Measurements from ENCODE around the gene CYTH1.

Gene CYTH1

DNA sequence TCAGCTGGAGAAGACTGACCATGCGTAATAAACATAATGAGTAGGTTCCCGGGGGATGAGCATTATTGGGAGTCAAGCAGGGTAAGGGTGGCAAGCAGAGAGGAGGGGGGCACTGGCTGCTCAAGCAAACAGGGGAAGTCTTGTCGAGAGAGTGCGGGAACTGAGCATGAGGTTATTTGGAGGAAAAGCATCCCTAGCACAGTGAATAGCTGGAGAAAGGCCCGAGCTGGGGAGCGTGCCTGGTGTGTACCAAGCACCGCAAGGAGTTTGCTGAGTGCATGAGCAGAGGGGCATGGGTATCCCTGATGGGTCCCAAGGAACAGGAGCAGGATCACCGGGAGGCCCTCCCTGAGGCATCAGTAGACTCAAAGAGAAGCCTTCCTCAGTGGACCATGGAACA is 17.2 kb downstream of the CYTH1 start:
- H3K4me1 ChIP-seq, result no peaks in the 10 kb centered on the region
- H3K4me3 ChIP-seq (ENCODE audit: low read depth, low read length), result no peak overlapping the region

DNA sequence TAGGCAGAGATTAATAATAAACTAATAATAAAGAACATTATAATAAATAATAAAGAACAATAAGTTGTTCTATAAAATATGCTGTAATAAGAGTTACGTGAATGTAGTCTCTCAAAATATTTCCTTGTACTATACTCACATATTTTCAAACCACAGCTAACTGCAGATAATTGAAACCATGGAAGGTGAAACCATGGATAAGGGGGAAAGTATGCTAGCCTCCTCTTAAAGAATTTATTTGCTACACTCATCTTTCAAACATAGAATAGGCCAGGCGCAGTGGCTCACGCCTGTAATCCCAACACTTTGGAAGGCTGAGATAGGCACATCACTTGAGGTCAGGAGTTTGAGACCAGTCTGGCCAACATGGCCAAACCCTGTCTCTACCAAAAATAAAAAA is 18.5 kb downstream of the CYTH1 start:
- no peak overlapping the region for H3K4me2 ChIP-seq (ENCODE audit: low read length)
- TF ChIP-seq, protein P1, sequence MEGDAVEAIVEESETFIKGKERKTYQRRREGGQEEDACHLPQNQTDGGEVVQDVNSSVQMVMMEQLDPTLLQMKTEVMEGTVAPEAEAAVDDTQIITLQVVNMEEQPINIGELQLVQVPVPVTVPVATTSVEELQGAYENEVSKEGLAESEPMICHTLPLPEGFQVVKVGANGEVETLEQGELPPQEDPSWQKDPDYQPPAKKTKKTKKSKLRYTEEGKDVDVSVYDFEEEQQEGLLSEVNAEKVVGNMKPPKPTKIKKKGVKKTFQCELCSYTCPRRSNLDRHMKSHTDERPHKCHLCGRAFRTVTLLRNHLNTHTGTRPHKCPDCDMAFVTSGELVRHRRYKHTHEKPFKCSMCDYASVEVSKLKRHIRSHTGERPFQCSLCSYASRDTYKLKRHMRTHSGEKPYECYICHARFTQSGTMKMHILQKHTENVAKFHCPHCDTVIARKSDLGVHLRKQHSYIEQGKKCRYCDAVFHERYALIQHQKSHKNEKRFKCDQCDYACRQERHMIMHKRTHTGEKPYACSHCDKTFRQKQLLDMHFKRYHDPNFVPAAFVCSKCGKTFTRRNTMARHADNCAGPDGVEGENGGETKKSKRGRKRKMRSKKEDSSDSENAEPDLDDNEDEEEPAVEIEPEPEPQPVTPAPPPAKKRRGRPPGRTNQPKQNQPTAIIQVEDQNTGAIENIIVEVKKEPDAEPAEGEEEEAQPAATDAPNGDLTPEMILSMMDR (IDR thresholded peaks at IDR 0.05), result no peak
- H3K9ac ChIP-seq, result no peak overlapping the region
- peaks cover 18% of the 10 kb centered on the region for H3K79me2 ChIP-seq
- H3K27ac ChIP-seq, result no peak overlapping the region
- H3K27me3 ChIP-seq (ENCODE audit: control insufficient read depth, insufficient read depth, low read length), result no peaks in the 10 kb centered on the region
- no peak overlapping the region for H2AFZ ChIP-seq
- H3K4me1 ChIP-seq, result no peaks in the 10 kb centered on the region
- H3K4me3 ChIP-seq (ENCODE audit: low read depth, low read length), result no peak overlapping the region
- H3K9me3 ChIP-seq (ENCODE audit: control insufficient read depth, low read length), result no peaks in the 10 kb centered on the region
- H3K36me3 ChIP-seq (ENCODE audit: control insufficient read depth, insufficient read depth, low read length), result no peaks in the 10 kb centered on the region

More for the DNA sequence above, 17.2 kb downstream of the CYTH1 start:
- Histone ChIP-seq H3K27ac (no peak overlapping the region), H3K27me3 (ENCODE audit: control insufficient read depth, insufficient read depth, low read length) (no peaks in the 10 kb centered on the region), H2AFZ (no peak overlapping the region), H3K79me2 (peaks cover 22% of the 10 kb centered on the region), H3K4me2 (ENCODE audit: low read length) (no peak overlapping the region), H3K9me3 (ENCODE audit: control insufficient read depth, low read length) (no peaks in the 10 kb centered on the region), H3K36me3 (ENCODE audit: control insufficient read depth, insufficient read depth, low read length) (no peaks in the 10 kb centered on the region), H3K9ac (no peak overlapping the region)
- TF ChIP-seq, protein P1 (IDR thresholded peaks at IDR 0.05), result no peak

DNA sequence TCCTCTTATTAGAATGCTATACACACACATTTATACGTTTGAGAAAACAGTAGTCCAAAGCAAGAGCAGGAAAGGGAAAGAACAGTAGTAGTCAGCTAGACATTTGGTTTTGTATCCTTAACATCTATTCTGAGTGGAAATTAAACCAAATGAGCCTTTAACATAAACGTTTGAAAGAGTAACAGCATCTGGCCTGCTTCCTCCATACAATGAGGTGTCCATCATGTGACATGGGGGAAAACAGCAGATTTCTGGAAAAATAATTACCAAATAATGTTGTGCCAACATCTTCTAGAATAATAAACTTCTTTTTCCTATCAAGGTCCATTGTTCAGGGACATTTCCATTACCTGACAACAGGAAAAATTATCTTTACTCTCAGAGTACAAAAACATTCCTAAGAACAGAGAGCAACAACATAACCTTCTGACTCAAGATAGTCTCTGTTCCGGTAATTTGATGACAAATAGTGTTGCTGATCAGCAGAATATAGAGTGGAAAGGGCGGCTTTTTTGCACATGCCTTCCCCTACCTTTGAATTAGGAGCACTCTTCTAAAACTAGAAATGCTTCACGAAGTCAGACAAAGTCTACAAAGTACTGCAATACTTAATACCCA is 20.2 kb downstream of the CYTH1 start:
- Histone ChIP-seq H3K79me2 (peaks cover 18% of the 10 kb centered on the region), H3K4me3 (ENCODE audit: low read depth, low read length) (no peak overlapping the region), H2AFZ (no peak overlapping the region), H3K4me2 (ENCODE audit: low read length) (no peak overlapping the region), H3K9ac (no peak overlapping the region), H3K27ac (peak overlapping the region; percentile 38), H3K36me3 (ENCODE audit: control insufficient read depth, insufficient read depth, low read length) (no peaks in the 10 kb centered on the region), H3K4me1 (no peaks in the 10 kb centered on the region), H3K9me3 (ENCODE audit: control insufficient read depth, low read length) (no peaks in the 10 kb centered on the region), H3K27me3 (ENCODE audit: control insufficient read depth, insufficient read depth, low read length) (no peaks in the 10 kb centered on the region)
- TF ChIP-seq, protein P1 (IDR thresholded peaks at IDR 0.05), result no peak

DNA sequence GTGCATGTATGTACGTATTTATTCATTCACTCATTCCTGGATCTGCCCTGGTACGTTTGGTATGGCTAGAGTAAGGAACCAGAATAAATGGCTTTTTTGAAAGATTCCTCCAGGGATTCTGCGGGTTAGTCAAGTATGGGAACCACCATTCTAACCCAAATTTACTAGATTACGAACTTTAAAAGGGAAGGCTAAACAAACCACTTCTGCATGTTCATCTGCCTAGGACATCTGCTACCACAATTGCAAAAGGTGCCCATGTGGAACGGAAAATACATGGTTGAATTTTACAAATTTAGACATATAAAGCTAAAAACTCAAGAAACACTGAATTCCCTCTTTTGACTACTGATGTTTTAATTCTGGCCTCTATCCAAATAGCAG is 22.1 kb downstream of the CYTH1 start:
- H3K9ac ChIP-seq, result no peak overlapping the region
- no peaks in the 10 kb centered on the region for H3K4me1 ChIP-seq
- TF ChIP-seq, protein P1 (IDR thresholded peaks at IDR 0.05), result no peak
- no peaks in the 10 kb centered on the region for H3K9me3 ChIP-seq (ENCODE audit: control insufficient read depth, low read length)
- H3K79me2 ChIP-seq, result peaks cover 23% of the 10 kb centered on the region
- H3K36me3 ChIP-seq (ENCODE audit: control insufficient read depth, insufficient read depth, low read length), result no peaks in the 10 kb centered on the region
- H3K27ac ChIP-seq, result no peak overlapping the region
- H2AFZ ChIP-seq, result no peak overlapping the region
- no peaks in the 10 kb centered on the region for H3K27me3 ChIP-seq (ENCODE audit: control insufficient read depth, insufficient read depth, low read length)
- no peak overlapping the region for H3K4me3 ChIP-seq (ENCODE audit: low read depth, low read length)
- peak overlapping the region; percentile 6 for H3K4me2 ChIP-seq (ENCODE audit: low read length)

Data from parathyroid adenoma (tissue), 2 donors.